Natural killer cell (primary cell): Measurements from ENCODE around the gene CEP126. TPM values are rescaled to one million over a fixed set of nuclear protein-coding genes. Genes with fewer than 3 reads are reported as not detected.

Source experiments
- ATAC-seq, 3 donors: fragments of 150-1000 bp in 2 of 3; fragments of 200-7000 bp in 1 of 3; cut with Tn5 transposase; 1 replicate in 1 of 3; 2 replicates in 2 of 3; pipeline ENCODE4 v1.10.0; 2021; ENCODE audit warnings: mild to moderate bottlenecking in 2 of 3, moderate library complexity in 2 of 3
- DNase-seq, 2 donors: peaks; one replicate each; pipeline versions ENCODE4 v3.0.0 to v3.0.0-alpha.2; 2013 to 2021; ENCODE audit warnings: mixed read lengths in 1 of 2
- H3K27ac ChIP-seq: one replicate; pipeline ENCODE4 v1.5.1; 2013; ENCODE audit warnings: mild to moderate bottlenecking, low read length
- H3K27me3 ChIP-seq: one replicate; pipeline ENCODE4 v1.6.1; 2013; ENCODE audit warnings: low read length; ENCODE audit not compliant: control insufficient read depth, insufficient read depth
- H3K36me3 ChIP-seq: one replicate; pipeline ENCODE4 v1.6.1; 2013; ENCODE audit warnings: low read length; ENCODE audit not compliant: control insufficient read depth, insufficient read depth
- H3K4me1 ChIP-seq: one replicate; pipeline ENCODE4 v1.6.1; 2013; ENCODE audit warnings: low read length; ENCODE audit not compliant: control insufficient read depth, insufficient read depth
- H3K4me3 ChIP-seq: one replicate; pipeline ENCODE4 v1.5.1; 2013; ENCODE audit warnings: low read length
- H3K9me3 ChIP-seq: one replicate; pipeline ENCODE4 v1.6.1; 2013; ENCODE audit warnings: low read length; ENCODE audit not compliant: control insufficient read depth, insufficient read depth
- H3K27ac Mint-ChIP-seq, 2 donors: one replicate each; pipeline ENCODE4 v1.8.0; 2022; ENCODE audit warnings: mild to moderate bottlenecking in 2 of 2, mixed read lengths in 2 of 2, moderate library complexity in 1 of 2
- H3K27me3 Mint-ChIP-seq, 2 donors: one replicate each; pipeline ENCODE4 v1.8.0; 2022; ENCODE audit warnings: low read depth in 2 of 2, mixed read lengths in 2 of 2
- H3K36me3 Mint-ChIP-seq: one replicate; pipeline ENCODE4 v1.8.0; 2022; ENCODE audit warnings: mixed read lengths
- H3K4me1 Mint-ChIP-seq, 2 donors: one replicate each; pipeline ENCODE4 v1.8.0; 2022; ENCODE audit warnings: mixed read lengths in 2 of 2
- H3K4me3 Mint-ChIP-seq: one replicate; pipeline ENCODE4 v1.8.0; 2022; ENCODE audit warnings: mild to moderate bottlenecking, moderate library complexity, mixed read lengths
- H3K9me3 Mint-ChIP-seq, 2 donors: one replicate each; pipeline ENCODE4 v1.8.0; 2022; ENCODE audit warnings: mixed read lengths in 2 of 2
- CTCF ChIP-seq: fragments of 200-600 bp; IDR thresholded peaks from one replicate; pipeline ENCODE4 v1.8.0; 2022; ENCODE audit warnings: antibody characterized with exemption
- WGBS: methylation state at CpG from one replicate; pipeline ENCODE4 v1.1.7; 2013; ENCODE audit warnings: missing lambda C conversion rate; ENCODE audit not compliant: insufficient coverage; 5-methylcytosine and 5-hydroxymethylcytosine counted together
- intact Hi-C: fragments of 100-400 bp; cut with micrococcal nuclease; formaldehyde crosslinking; loops from one replicate; pipeline ENCODE4 v1.14.2; 2022
- total RNA-seq, 4 donors: library from RNA; stranded (reverse); fragments of 120-200 nt in 1 of 4; gene quantifications; one replicate each; pipeline versions ENCODE4 v1.2.3 to v1.2.4, GENCODE V29; 2013 to 2022

The CEP126 gene
- total RNA-seq, 3 donors from 2014 or later (not counting 1 experiment from before 2014, with no cell fraction given), result 8.5 to 15.7 (median 10.4) TPM

DNA sequence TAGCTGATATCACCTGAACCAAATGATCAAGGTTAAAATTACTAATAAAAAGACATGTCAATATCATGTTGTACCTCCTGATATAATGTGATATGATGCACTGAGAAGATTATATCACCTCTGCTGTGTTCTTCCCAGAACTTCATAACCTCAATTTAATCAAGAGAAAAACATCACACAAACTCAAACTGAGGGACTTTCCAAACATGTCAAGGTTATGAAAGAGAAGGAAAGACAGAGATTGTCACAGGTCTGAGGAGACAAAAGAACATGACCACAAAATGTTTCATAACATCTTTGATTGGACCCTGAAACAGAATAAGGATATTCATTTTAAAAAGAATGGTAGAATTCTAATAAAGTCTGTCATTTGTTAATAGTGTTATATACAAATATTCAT, 89.4 kb downstream of the CEP126 start:
- Mint-ChIP-seq H3K36me3 (no peaks in the 10 kb centered on the region), H3K4me3 (no peak overlapping the region), H3K9me3 (no peaks in the 10 kb centered on the region), H3K27me3 (no peaks in the 10 kb centered on the region), H3K4me1 (no peaks in the 10 kb centered on the region), H3K27ac (no peak overlapping the region)
- H3K27ac ChIP-seq, result no peak overlapping the region
- H3K4me3 ChIP-seq, result no peak overlapping the region
- intact Hi-C loops, result no loop called here
- no peaks in the 10 kb centered on the region for H3K36me3 ChIP-seq
- DNase-seq (peak in 1 of 2 donors; percentile 5), ATAC-seq (no peak)
- TF ChIP-seq CTCF, result no peak
- no peaks in the 10 kb centered on the region for H3K4me1 ChIP-seq
- H3K27me3 ChIP-seq, result no peaks in the 10 kb centered on the region
- no peaks in the 10 kb centered on the region for H3K9me3 ChIP-seq

GRCh38 chr11:102005306-102005705, 90.5 kb downstream of the CEP126 start:
- ATAC-seq (no peak), DNase-seq (no peak)
- Histone ChIP-seq H3K4me1 (no peaks in the 10 kb centered on the region), H3K9me3 (no peaks in the 10 kb centered on the region), H3K4me3 (no peak overlapping the region), H3K27me3 (no peaks in the 10 kb centered on the region), H3K36me3 (no peaks in the 10 kb centered on the region), H3K27ac (no peak overlapping the region)
- Mint-ChIP-seq H3K36me3 (no peaks in the 10 kb centered on the region), H3K27ac (no peak overlapping the region), H3K27me3 (peaks cover 6 to 8% of the 10 kb centered on the region in 2 donors), H3K4me3 (no peak overlapping the region), H3K4me1 (no peaks in the 10 kb centered on the region), H3K9me3 (no peaks in the 10 kb centered on the region)
- 84% methylated on average over 4 of the region's 4 CpGs for WGBS
- no peak for TF ChIP-seq CTCF
- intact Hi-C loops, result loop anchor here (5.0 kb wide), 1 partner anchor 1428 kb away; no protein-coding TSS in a partner anchor

DNA sequence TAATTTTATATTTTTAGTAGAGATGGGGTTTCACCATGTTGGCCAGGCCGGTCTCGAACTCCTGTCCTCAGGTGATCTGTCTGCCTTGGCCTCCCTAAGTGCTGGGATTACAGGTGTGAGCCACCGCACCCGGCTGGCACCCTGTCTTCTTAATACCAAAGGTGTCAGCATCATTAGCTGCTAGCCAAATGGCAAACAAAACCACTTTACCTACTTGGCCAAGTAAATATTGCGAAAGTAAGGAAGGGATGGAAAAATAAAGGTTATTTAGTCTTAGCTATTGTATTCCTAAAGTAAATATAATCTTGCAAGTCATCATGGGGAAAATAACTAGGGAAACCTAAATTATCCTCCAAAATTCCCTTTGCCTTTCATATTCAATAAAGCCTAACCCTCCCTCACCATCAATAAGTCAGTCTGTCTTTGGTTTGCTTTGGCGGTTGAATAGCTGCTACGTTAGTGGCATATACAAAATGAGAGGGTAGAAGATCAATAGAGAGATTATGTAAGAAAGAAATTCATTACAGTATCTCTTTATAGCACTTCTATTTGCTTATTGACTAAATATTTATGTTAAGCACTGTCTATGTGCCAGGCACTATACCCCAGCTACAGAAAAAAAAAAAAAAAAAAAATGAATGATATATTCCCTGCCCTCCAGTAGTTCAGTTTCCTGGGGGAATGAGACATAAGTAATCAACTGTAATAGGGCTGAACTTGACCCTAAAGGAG, 92.2 kb downstream of the CEP126 start:
- H3K27me3 Mint-ChIP-seq, result peaks cover 8 to 9% of the 10 kb centered on the region in 2 donors
- no peaks in the 10 kb centered on the region for H3K36me3 Mint-ChIP-seq
- WGBS, result 94% methylated on average over 4 of the region's 7 CpGs
- no peaks in the 10 kb centered on the region for H3K36me3 ChIP-seq
- no peaks in the 10 kb centered on the region for H3K9me3 Mint-ChIP-seq
- ATAC-seq (no peak), DNase-seq (no peak)
- H3K27ac Mint-ChIP-seq, result no peak overlapping the region
- intact Hi-C loops, result loop anchor here (1.0 to 5.0 kb wide), 2 partner anchors 147 to 1430 kb away; no protein-coding TSS in a partner anchor
- no peaks in the 10 kb centered on the region for H3K4me1 ChIP-seq
- TF ChIP-seq CTCF, result no peak
- H3K4me1 Mint-ChIP-seq, result no peaks in the 10 kb centered on the region
- no peaks in the 10 kb centered on the region for H3K27me3 ChIP-seq
- H3K4me3 Mint-ChIP-seq, result no peak overlapping the region
- no peak overlapping the region for H3K27ac ChIP-seq
- H3K4me3 ChIP-seq, result no peak overlapping the region
- no peaks in the 10 kb centered on the region for H3K9me3 ChIP-seq
